ENCODE measurements around the gene PPM1N. TPM values are rescaled to one million over a fixed set of nuclear protein-coding genes. Genes with fewer than 3 reads are reported as not detected.

Gene PPM1N
- total RNA-seq, 1 donor from 2014 or later, result 1.0 TPM

DNA sequence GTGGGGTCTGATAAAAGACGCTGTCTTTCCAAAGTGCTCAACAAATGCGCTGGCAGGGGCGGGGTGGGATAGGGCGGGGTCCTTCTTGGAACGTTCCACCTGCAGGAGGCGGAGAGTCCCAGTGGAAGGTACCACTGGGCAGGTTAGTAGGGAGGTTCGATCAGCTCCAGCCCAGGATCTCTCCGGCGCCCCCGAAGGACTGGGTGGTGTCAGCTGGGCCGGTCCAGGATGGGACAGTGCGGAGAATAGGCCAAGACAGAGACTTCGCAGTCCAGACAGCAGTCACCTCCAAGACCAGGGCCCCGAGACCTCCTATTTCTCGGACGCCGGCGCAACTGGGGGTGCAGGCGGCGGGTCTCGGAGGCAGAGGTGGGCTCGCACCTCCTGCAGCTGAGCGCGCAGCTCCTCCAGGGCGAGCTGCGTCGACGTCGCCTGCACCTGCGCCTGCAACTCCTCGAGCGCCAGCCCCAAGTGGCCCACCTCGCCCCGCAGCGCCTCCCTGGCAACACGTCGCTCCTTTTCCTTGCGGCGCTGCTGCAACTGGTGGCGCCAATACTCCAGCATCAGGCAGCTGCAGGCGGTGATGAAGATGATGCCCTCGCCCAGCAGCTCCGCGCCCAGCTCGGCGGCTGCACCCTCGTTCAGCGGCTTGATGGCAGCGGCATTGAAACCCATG is 30.6 kb downstream of the PPM1N start:
- DNase-seq (ENCODE audit: low read depth in 2 of 2), result no peak

DNA sequence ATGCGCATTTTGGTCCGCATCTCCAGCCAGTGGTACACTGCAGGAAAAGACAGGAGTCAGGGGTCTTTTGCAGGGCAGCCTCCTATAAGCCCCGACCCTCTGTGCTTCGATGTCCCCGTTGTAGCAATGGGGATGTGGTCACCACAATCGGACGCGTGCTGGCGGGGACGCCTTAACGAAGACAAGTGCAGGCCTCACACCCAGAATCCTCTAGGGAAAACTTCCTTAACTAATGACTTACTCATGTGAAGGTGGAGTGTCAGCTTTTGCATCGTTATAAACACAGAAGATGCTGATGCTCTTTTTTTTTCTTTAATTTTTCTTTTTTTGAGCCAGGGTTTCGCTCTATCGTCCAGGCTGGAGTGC is 31.2 kb downstream of the PPM1N start:
- no peak for DNase-seq (ENCODE audit: low read depth in 2 of 2)

DNA sequence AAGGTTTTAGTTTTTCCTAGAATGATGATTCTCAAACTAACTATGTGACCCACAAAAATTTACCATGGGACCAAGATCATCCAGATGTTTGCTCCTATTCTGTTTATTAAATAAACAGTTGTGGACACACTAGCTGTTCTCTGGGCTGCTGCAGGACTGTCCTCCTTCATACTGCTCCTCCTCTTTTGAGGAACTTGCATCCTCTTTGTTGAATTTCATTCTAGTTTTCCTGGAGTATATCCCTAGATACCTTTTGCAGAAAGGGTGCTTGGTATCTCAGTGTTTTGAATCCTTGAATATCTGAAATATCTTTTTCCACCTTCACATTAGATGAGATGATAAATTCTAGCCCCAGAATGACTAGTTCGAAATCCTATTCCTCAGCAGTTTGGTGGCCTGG is 33.1 kb downstream of the PPM1N start:
- no peak for DNase-seq (ENCODE audit: low read depth in 2 of 2)

DNA sequence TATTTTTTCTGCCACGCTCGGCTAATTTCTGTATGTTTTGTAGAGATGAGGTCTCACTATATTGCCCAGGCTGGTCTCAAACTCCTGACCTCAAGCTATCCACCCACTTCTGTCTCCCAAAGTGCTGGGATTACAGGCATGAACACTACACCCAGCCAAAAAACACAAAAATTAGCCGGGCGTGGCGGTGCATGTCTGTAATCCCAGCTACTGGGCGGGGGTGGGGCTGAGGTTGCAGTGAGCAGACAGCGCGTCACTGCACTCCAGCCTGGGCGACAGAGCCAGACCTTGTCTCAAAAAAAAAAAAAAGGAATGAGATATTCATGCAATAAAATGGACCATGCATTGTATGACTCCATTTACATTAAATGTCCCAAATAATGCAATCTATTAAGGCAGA is 41.2 kb downstream of the PPM1N start:
- no peak for DNase-seq (ENCODE audit: low read depth in 2 of 2)

DNA sequence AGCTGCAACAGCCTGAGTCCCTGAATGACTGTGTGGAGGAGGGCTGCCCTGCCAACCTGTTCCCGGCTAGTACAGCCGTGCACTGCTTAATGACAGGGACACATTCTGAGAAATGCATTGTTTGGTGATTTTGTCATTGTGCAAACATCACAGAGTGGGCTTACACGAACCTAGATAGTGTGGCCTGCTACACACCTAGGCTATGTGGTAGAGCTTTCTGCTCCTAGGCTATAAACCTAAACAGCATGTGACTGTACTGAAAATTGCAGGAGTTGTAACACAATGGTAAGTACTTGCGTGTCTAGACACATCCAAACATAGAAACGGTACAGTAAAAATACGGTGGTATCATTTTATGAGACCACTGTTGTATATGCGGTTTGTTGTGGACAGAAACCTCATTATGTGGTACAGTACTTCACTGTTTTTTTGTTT is 44.0 kb downstream of the PPM1N start:
- no peak for DNase-seq (ENCODE audit: low read depth in 2 of 2)

DNA sequence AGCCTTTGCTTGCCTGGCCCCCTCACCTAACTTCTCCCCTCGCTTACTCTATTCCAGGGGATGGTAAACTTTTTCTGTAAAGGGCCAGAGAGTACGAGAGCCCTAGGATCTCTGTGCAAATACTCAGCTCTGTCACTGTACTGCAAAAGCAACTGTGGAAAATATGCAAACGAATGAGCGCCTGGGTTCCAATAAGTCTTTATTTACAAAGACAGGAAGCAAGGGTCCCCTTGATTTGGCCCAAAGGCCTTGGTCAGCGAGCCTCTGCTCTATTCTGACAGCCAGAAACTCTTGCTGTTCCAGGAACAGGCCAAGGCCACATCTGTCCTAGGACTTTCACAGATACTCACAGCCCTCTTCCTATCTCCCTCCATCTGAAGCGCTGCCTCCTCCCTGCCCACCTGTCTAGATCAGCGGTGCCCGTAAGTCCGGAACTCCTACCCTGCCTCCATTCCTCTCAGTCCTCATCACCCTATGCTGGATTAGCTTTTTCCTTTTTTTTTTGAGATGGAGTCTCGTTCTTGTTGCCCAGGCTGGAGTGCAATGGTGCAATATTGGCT is 49.0 kb downstream of the PPM1N start:
- DNase-seq (ENCODE audit: low read depth in 2 of 2), result no peak

GRCh38 chr19:45547965-45548609 is 49.8 kb downstream of the PPM1N start:
- DNase-seq (ENCODE audit: low read depth in 2 of 2), result peak in 1 of 2 donors; percentile 13

Other genes with a start within 250 kb of the PPM1N start
- 7.4 and 19.8 TPM in 2 replicates for gene MARK4, start 247.2 kb upstream of the PPM1N start, total RNA-seq
- 0.13 TPM in 1 of 2 replicates, not detected in the other for gene CKM, start 175.6 kb upstream of the PPM1N start, total RNA-seq
- gene KLC3, start 157.7 kb upstream of the PPM1N start, total RNA-seq, result 0.13 and 0.25 TPM in 2 replicates
- 14.5 and 19.7 TPM in 2 replicates for gene ERCC2, start 127.9 kb upstream of the PPM1N start, total RNA-seq
- 10.0 and 20.7 TPM in 2 replicates for gene PPP1R13L, start 93.4 kb upstream of the PPM1N start, total RNA-seq
- 7.0 and 7.4 TPM in 2 replicates for gene POLR1G, start 91.8 kb upstream of the PPM1N start, total RNA-seq
- 46.1 and 57.3 TPM in 2 replicates for gene ERCC1, start 74.5 kb upstream of the PPM1N start, total RNA-seq
- 1.3 and 3.9 TPM in 2 replicates for gene FOSB, start 30.4 kb upstream of the PPM1N start, total RNA-seq
- 5.9 and 8.1 TPM in 2 replicates for gene RTN2, start 1.4 kb upstream of the PPM1N start, total RNA-seq
- gene VASP, start 9.0 kb downstream of the PPM1N start, total RNA-seq, result 51.1 and 71.5 TPM in 2 replicates
- gene OPA3, start 86.4 kb downstream of the PPM1N start, total RNA-seq, result 4.1 and 5.6 TPM in 2 replicates
- 1.0 and 1.5 TPM in 2 replicates for gene GPR4, start 103.8 kb downstream of the PPM1N start, total RNA-seq
- gene EML2, start 141.0 kb downstream of the PPM1N start, total RNA-seq, result 11.1 and 15.7 TPM in 2 replicates
- 0.13 TPM in 1 of 2 replicates, not detected in the other for gene GIPR, start 169.8 kb downstream of the PPM1N start, total RNA-seq
- 222 and 396 TPM in 2 replicates for gene SNRPD2, start 193.5 kb downstream of the PPM1N start, total RNA-seq
- gene QPCTL, start 194.2 kb downstream of the PPM1N start, total RNA-seq, result 8.3 and 11.7 TPM in 2 replicates
- gene FBXO46, start 232.5 kb downstream of the PPM1N start, total RNA-seq, result 3.2 and 5.4 TPM in 2 replicates
- gene MEIOSIN, start 235.0 kb downstream of the PPM1N start, total RNA-seq, result not detected in 2 replicates